Heart right ventricle (tissue), 16 donors: ENCODE results near the gene PFN3. TPM values are rescaled to one million over a fixed set of nuclear protein-coding genes. Genes with fewer than 3 reads are reported as not detected.

Experiments used
- ATAC-seq, 8 donors: fragments of 200-7000 bp; cut with Tn5 transposase; one replicate each; pipeline ENCODE4 v1.9.1; 2020; ENCODE audit warnings: mild to moderate bottlenecking in 8 of 8, moderate library complexity in 8 of 8, moderate number of reproducible peaks in 1 of 8
- DNase-seq, 2 donors: peaks; one replicate each; pipeline ENCODE4 v3.0.0-alpha.2; 2020
- H3K27ac ChIP-seq, 10 donors: fragments of 200-600 bp; sonication (generic) in 2 of 10; one replicate each; pipeline versions ENCODE4 v1.5.0 to v1.8.0; 2020 to 2022; ENCODE audit warnings: mild to moderate bottlenecking in 3 of 10
- H3K27me3 ChIP-seq, 7 donors: fragments of 200-600 bp; one replicate each; pipeline ENCODE4 v1.8.0; 2021 to 2022; ENCODE audit warnings: mild to moderate bottlenecking in 2 of 7
- H3K36me3 ChIP-seq, 9 donors: fragments of 200-600 bp; sonication (generic) in 1 of 9; one replicate each; pipeline versions ENCODE4 v1.5.0 to v1.8.0; 2020 to 2022; ENCODE audit warnings: mild to moderate bottlenecking in 2 of 9
- H3K4me1 ChIP-seq, 9 donors: fragments of 200-600 bp; sonication (generic) in 1 of 9; one replicate each; pipeline versions ENCODE4 v1.5.0 to v1.8.0; 2020 to 2022; ENCODE audit warnings: mild to moderate bottlenecking in 4 of 9
- H3K4me3 ChIP-seq, 10 donors: fragments of 200-600 bp; sonication (generic) in 2 of 10; one replicate each; pipeline versions ENCODE4 v1.5.0 to v1.8.0; 2020 to 2022; ENCODE audit warnings: mild to moderate bottlenecking in 7 of 10, moderate library complexity in 2 of 10
- H3K9me3 ChIP-seq, 11 donors: fragments of 200-600 bp in 10 of 11; sonication (generic) in 2 of 11; one replicate each; pipeline versions ENCODE4 v1.5.0 to v1.8.0; 2013 to 2022; ENCODE audit warnings: mild to moderate bottlenecking in 2 of 11, control low read depth in 1 of 11, moderate library complexity in 1 of 11
- WGBS, 2 donors: extraction: QIAGEN DNeasy Blood & Tissue Kit; methylation state at CpG; one replicate each; pipeline ENCODE4 v1.1.7; 2013; ENCODE audit warnings: inconsistent platforms in 1 of 2; 5-methylcytosine and 5-hydroxymethylcytosine counted together
- intact Hi-C, 10 donors: fragments of 100-400 bp; cut with DNase I; formaldehyde crosslinking; loops; one replicate each; pipeline versions ENCODE4 v1.11.1 to v1.14.2; 2022
- polyA plus RNA-seq, 2 donors: library from polyadenylated mRNA; stranded (reverse); fragments of 200-250 nt; gene quantifications; one replicate each; pipeline ENCODE4 v1.2.3, GENCODE V29; 2013
- total RNA-seq, 10 donors: library from RNA; stranded (reverse); fragmentation: NEBNext Ultra II Directional in 3 of 10; extraction: Animal tissue kit (Norgen Biotek cat#: 25700) in 3 of 10; gene quantifications; one replicate each; pipeline versions ENCODE4 v1.2.1 to v1.2.4, GENCODE V29; 2021 to 2023
- TF ChIP-seq, protein P1 (sequence below), 9 donors: fragments of 200-600 bp; sonication (generic) in 2 of 9; IDR thresholded peaks; one replicate each; pipeline versions ENCODE4 v1.5.0 to v1.8.0; 2021 to 2022; ENCODE audit warnings: antibody characterized with exemption in 9 of 9, mild to moderate bottlenecking in 5 of 9, moderate library complexity in 1 of 9
- donor health status: Arrhythmogenic right ventricular cardiomyopathy.
- donor health status: ischemic (EF 13 %, LVEDD 7.1; RV severe dilation, severe dysfunction).
- donor health status: healthy with polysubstance abuse.
- donor health status: DM: no; HTN: yes; CAD: no.
- donor health status: DM: no; HTN: no; CAD: no.
- donor health status: ischemic (EF 25% LVEDD 6.9; RV normal size, moderate dysfunction).
- donor health status: ischemic (EF 25% LVEDD 5.7; RV mildly dilated, moderate dysfunction).
- donor health status: healthy.
- donor health status: DM: yes; HTN: yes; CAD: no.
- donor health status: Ischemic cardiomyopathy.
- donor health status: ischemic (EF 35%, LVEDD 5.7; RV mildly dilated, moderate dysfunction).
- donor health status: nonischemic (EF 11% LVEDD 7.7; RV severe dilation, severe dysfunction).
- donor health status: DM: yes; HTN: yes; CAD: no.
- donor health status: PGD.
- donor health status: ischemic (EF 29% LVEDD 5.4; RV normal size, mild dysfunction).
- donor health status: nonischemic (EF 23%, LVEDD 6.1; RV moderate dilation, normal function).

PFN3 gene
- total and polyA plus RNA-seq, 12 donors: not detected

DNA sequence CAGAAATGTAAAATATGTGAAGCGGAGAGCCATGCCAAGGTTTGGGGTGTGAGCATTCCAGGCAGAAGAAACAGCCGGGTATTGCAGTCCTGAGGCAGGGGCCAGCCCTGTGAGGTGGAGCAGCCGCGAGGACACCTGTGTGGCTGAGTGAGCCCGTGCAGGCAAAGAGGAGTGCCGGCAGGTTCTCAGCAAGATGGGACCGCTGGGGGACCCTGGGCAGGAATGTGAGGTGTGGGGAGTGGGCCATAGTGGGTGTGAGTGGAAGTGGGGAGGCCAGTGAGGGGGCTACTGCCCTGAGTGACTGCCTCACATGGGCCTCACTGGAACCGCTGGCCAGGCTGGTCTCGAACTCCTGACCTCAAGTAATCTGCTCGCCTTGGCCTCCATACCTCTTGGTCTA is 38.0 kb upstream of the PFN3 start:
- H3K9me3 ChIP-seq: no peaks in the 10 kb centered on the region
- peaks cover 0 to 97% (median 30%) of the 10 kb centered on the region in 9 donors for H3K36me3 ChIP-seq
- no peak for ATAC-seq
- peaks cover 0 to 4% (median 0%) of the 10 kb centered on the region in 9 donors for H3K4me1 ChIP-seq
- TF ChIP-seq, protein P1, sequence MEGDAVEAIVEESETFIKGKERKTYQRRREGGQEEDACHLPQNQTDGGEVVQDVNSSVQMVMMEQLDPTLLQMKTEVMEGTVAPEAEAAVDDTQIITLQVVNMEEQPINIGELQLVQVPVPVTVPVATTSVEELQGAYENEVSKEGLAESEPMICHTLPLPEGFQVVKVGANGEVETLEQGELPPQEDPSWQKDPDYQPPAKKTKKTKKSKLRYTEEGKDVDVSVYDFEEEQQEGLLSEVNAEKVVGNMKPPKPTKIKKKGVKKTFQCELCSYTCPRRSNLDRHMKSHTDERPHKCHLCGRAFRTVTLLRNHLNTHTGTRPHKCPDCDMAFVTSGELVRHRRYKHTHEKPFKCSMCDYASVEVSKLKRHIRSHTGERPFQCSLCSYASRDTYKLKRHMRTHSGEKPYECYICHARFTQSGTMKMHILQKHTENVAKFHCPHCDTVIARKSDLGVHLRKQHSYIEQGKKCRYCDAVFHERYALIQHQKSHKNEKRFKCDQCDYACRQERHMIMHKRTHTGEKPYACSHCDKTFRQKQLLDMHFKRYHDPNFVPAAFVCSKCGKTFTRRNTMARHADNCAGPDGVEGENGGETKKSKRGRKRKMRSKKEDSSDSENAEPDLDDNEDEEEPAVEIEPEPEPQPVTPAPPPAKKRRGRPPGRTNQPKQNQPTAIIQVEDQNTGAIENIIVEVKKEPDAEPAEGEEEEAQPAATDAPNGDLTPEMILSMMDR (IDR thresholded peaks at IDR 0.05): no peak
- DNase-seq: no peak
- no peaks in the 10 kb centered on the region for H3K27me3 ChIP-seq
- no peak overlapping the region for H3K4me3 ChIP-seq
- intact Hi-C loops: no loop called here
- no peak overlapping the region for H3K27ac ChIP-seq
- 95 to 96% methylated on average over 10 of the region's 10 CpGs for WGBS, 2 donors

DNA sequence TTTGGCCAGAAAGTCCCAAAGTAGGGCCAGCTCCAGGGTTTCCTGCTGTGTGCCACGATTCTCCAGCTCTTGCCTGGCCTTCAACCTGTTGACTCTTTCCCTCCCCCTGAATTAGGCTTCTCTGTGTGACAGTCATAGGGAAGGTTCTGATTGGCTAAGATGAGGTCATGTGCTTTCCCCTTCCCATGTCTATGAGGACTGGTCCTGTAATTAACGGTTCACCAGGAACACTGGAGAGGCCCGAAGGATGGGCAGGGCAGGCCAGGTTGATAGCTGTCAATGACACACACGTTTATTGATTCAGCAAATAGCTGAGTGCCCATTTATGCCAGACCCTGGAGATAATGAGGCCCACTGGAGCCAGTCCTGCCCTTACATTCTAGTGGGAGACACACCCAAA is 37.2 kb upstream of the PFN3 start:
- Histone ChIP-seq H3K9me3 (no peaks in the 10 kb centered on the region), H3K27ac (no peak overlapping the region), H3K36me3 (peaks cover 0 to 100% (median 34%) of the 10 kb centered on the region in 9 donors), H3K4me1 (peaks cover 0 to 12% (median 2%) of the 10 kb centered on the region in 9 donors), H3K4me3 (no peak overlapping the region), H3K27me3 (no peaks in the 10 kb centered on the region)
- 74 to 75% methylated on average over 4 of the region's 4 CpGs for WGBS, 2 donors
- DNase-seq (no peak), ATAC-seq (no peak)
- TF ChIP-seq, protein P1 (IDR thresholded peaks at IDR 0.05): no peak
- intact Hi-C loops: no loop called here

DNA sequence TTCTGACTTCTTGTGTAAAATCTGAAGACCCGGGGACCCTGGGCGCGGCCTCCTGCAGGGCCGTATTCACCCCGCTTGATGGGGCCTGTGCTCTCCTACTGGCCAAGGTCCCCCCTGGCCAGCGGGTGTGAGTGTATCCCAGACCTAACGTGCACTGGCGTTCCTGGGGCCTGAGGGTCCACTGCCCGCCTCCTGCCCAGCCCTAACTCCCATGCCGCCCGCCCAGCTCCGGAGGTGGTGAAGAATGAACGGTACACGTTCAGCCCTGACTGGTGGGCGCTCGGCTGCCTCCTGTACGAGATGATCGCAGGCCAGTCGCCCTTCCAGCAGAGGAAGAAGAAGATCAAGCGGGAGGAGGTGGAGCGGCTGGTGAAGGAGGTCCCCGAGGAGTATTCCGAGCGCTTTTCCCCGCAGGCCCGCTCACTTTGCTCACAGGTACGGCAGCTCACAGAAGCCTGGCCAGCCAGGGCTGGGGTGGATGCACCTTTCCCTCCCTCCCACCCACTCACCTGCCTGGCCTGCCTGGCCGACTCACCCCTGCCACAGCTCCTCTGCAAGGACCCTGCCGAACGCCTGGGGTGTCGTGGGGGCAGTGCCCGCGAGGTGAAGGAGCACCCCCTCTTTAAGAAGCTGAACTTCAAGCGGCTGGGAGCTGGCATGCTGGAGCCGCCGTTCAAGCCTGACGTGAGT is 35.5 kb upstream of the PFN3 start:
- intact Hi-C loops: no loop called here
- Histone ChIP-seq H3K27me3 (no peaks in the 10 kb centered on the region), H3K27ac (no peak overlapping the region), H3K9me3 (no peaks in the 10 kb centered on the region), H3K4me1 (peaks cover 0 to 29% (median 18%) of the 10 kb centered on the region in 9 donors), H3K4me3 (no peak overlapping the region), H3K36me3 (peaks cover 0 to 100% (median 34%) of the 10 kb centered on the region in 9 donors)
- DNase-seq (no peak), ATAC-seq (no peak)
- TF ChIP-seq, protein P1 (IDR thresholded peaks at IDR 0.05): no peak
- WGBS, 2 donors: 94 to 96% methylated on average over 37 of the region's 37 CpGs

DNA sequence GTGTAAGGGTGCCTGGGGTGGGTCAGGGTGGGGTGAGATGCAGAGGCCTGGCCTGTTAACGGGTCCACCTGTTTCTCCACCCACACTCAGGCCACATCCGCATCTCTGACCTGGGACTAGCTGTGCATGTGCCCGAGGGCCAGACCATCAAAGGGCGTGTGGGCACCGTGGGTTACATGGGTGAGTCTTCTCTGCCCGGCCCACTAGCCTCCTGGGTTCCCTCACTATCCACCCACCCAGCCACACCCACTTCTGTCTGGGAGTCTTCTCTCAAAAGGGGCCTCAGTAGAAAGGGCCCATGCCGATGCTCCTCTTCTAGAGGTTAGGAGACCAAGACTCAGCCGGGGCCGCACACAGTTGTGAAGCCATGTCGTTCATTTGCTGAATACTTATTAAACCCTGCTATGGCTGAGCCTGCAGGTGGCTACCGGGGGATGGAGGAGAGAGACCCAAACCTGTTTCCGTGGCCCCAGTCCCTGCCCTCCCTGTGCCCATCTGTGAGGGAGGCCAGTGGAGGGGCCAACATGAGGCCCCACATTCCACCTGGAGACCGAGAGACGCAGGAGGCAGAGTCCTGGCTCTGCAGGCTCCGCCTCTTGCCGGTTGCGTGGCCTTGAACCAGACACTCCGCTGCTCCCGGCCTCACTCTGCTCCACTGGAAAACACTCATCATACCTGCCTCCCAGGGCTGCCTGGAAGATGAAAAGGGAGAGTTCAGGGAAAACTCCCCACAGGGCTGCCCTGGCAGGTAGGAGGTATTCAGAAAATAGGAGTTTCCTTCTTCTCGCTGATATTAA is 34.7 kb upstream of the PFN3 start:
- peaks cover 0 to 100% (median 34%) of the 10 kb centered on the region in 9 donors for H3K36me3 ChIP-seq
- H3K27ac ChIP-seq: no peak overlapping the region
- no peak overlapping the region for H3K4me3 ChIP-seq
- no peaks in the 10 kb centered on the region for H3K27me3 ChIP-seq
- no peaks in the 10 kb centered on the region for H3K9me3 ChIP-seq
- 95% methylated on average over 20 of the region's 20 CpGs for WGBS, 2 donors
- intact Hi-C loops: no loop called here
- ATAC-seq (no peak), DNase-seq (no peak)
- TF ChIP-seq, protein P1 (IDR thresholded peaks at IDR 0.05): no peak
- H3K4me1 ChIP-seq: peaks cover 0 to 37% (median 19%) of the 10 kb centered on the region in 9 donors
